ENCODE data around the gene NUDCD3. TPM values are rescaled to one million over a fixed set of nuclear protein-coding genes. Genes with fewer than 3 reads are reported as not detected.

NUDCD3 gene
- total RNA-seq, 1 experiment from 2014 or later: 71.9 TPM

DNA sequence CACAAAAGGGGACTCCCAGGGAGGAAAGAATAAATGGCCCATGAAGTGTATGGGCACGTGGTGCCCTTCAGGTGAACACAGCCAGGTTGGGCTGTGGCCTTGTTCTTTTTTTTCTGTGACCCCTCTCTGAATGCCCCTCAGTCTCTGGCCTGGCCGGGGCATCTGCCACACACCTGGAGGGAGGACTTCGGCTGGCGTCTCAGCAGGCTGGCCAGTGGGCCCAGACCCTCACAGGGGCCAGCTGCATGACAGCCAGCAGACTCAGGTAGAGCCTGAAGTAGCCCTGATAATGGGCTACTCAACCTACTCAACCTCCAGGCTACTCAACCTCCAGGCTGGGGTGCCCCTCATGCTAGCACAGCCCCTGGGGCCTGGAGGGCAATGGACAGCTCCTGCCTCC is 155.3 kb downstream of the NUDCD3 start:
- no peak overlapping the region for H3K9ac ChIP-seq (ENCODE audit: extremely low read depth, insufficient read length, low read length)
- no peaks in the 10 kb centered on the region for H4K20me1 ChIP-seq (ENCODE audit: control insufficient read depth, insufficient read depth, insufficient read length)
- Mint-ChIP-seq H3K4me1 (peaks cover 5 to 6% of the 10 kb centered on the region in 2 experiments; a peak in 3 of 4 replicates), H3K4me3 (no peak overlapping the region), H3K27ac (no peak overlapping the region), H3K9me3 (no peaks in the 10 kb centered on the region), H3K36me3 (ENCODE audit: insufficient read depth in 1 of 3, low read depth in 3 of 3) (no peaks in the 10 kb centered on the region), H3K27me3 (ENCODE audit: low read depth) (peaks cover 28% of the 10 kb centered on the region)
- no peak overlapping the region for H3K23ac ChIP-seq (ENCODE audit: insufficient read length, low read depth, low read length)
- H2BK5ac ChIP-seq (ENCODE audit: insufficient read length, low read length): no peak overlapping the region
- no peak overlapping the region for H3K27ac ChIP-seq (ENCODE audit: insufficient read length, low read depth, low read length)
- H4K8ac ChIP-seq (replicated peaks; ENCODE audit: insufficient read length, low read depth, low read length): no peak overlapping the region
- H3K4me2 ChIP-seq (ENCODE audit: insufficient read depth, insufficient read length, low read length): no peak overlapping the region
- no peaks in the 10 kb centered on the region for H3K23me2 ChIP-seq (ENCODE audit: insufficient read length, low read depth, low read length, poor library complexity, severe bottlenecking)
- TF ChIP-seq, protein P1, sequence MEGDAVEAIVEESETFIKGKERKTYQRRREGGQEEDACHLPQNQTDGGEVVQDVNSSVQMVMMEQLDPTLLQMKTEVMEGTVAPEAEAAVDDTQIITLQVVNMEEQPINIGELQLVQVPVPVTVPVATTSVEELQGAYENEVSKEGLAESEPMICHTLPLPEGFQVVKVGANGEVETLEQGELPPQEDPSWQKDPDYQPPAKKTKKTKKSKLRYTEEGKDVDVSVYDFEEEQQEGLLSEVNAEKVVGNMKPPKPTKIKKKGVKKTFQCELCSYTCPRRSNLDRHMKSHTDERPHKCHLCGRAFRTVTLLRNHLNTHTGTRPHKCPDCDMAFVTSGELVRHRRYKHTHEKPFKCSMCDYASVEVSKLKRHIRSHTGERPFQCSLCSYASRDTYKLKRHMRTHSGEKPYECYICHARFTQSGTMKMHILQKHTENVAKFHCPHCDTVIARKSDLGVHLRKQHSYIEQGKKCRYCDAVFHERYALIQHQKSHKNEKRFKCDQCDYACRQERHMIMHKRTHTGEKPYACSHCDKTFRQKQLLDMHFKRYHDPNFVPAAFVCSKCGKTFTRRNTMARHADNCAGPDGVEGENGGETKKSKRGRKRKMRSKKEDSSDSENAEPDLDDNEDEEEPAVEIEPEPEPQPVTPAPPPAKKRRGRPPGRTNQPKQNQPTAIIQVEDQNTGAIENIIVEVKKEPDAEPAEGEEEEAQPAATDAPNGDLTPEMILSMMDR (conservative IDR thresholded peaks at IDR 0.05): no peak
- H3K9me3 ChIP-seq (ENCODE audit: control insufficient read depth, low read depth, low read length): no peaks in the 10 kb centered on the region
- no peak overlapping the region for H4K91ac ChIP-seq (ENCODE audit: insufficient read length, low read depth, low read length)
- no peak overlapping the region for H2BK12ac ChIP-seq (ENCODE audit: insufficient read length, low read depth, low read length)
- no peak overlapping the region for H3K18ac ChIP-seq (ENCODE audit: insufficient read length, low read depth, low read length)
- no peak for DNase-seq
- no peak overlapping the region for H3K56ac ChIP-seq (ENCODE audit: insufficient read length, low read depth, low read length)
- no peaks in the 10 kb centered on the region for H3K27me3 ChIP-seq (ENCODE audit: insufficient read depth, low read length)
- H2BK15ac ChIP-seq (ENCODE audit: low read depth, low read length): no peak overlapping the region
- no peaks in the 10 kb centered on the region for H3K79me2 ChIP-seq (ENCODE audit: insufficient read depth, low read length)
- no peak overlapping the region for H4K5ac ChIP-seq (ENCODE audit: insufficient read length, low read depth, low read length)
- no peak overlapping the region; the same call in 1 of the 2 replicates for H3K14ac ChIP-seq (ENCODE audit: insufficient read depth, low read length)
- no peaks in the 10 kb centered on the region for H3K79me1 ChIP-seq (ENCODE audit: insufficient read depth, low read depth, low read length, poor library complexity, severe bottlenecking)
- H3K4me1 ChIP-seq (ENCODE audit: insufficient read depth, low read length): no peaks in the 10 kb centered on the region
- H3K4ac ChIP-seq (ENCODE audit: low read depth, low read length): no peak overlapping the region
- H2BK120ac ChIP-seq (ENCODE audit: low read depth, low read length, poor library complexity, severe bottlenecking): no peak overlapping the region
- no peak overlapping the region for H3T11ph ChIP-seq (ENCODE audit: low read length)
- WGBS (ENCODE audit: extremely low coverage, insufficient read length, low lambda C conversion rate): no CpG with 5 or more reads among the region's 4 CpGs
- no peak overlapping the region for H2BK20ac ChIP-seq (ENCODE audit: low read depth, low read length, poor library complexity, severe bottlenecking)
- H2AK5ac ChIP-seq (ENCODE audit: insufficient read length, low read length): no peak overlapping the region
- H2AFZ ChIP-seq (ENCODE audit: low read length): no peak overlapping the region

Data from H9 (cell line).